Measurements from ENCODE around the gene MRPS30.

MRPS30 gene

DNA sequence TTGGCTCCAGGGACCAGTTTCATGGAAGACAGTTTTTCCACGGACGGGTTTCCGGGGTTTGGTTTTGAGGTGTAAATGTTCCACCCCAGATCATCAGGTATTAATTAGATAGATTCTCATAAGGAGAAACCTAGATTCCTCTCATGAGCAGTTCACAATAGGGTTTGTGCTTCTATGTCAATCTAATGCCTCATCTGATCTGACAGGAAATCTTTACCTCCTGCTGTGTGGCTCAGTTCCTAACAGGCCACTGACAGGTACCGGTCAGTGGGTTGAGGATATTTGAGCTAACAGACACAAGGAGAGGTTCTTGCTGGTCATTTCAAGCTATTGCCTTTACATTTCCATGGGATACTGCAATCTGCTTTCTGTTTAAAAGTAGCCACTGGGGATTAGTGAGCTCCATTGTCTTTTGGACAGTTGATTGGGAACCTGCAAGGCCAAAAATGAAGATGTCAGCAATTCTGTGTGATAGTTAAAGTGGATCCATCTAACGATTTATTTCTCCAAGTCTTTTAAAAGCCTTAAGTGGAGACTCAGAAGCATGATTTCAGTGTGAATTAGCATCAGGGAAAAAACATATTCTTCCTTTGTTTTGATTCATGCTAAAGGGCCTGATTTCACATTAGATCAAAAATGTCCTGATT, 38.6 kb downstream of the MRPS30 start (continued):
- no peak for TF ChIP-seq ZC3H10 (CRISPR knock-in tag; IDR thresholded peaks at IDR 0.05)
- TF ChIP-seq RARB (CRISPR knock-in tag; IDR thresholded peaks at IDR 0.05): no peak
- TF ChIP-seq, protein P1, sequence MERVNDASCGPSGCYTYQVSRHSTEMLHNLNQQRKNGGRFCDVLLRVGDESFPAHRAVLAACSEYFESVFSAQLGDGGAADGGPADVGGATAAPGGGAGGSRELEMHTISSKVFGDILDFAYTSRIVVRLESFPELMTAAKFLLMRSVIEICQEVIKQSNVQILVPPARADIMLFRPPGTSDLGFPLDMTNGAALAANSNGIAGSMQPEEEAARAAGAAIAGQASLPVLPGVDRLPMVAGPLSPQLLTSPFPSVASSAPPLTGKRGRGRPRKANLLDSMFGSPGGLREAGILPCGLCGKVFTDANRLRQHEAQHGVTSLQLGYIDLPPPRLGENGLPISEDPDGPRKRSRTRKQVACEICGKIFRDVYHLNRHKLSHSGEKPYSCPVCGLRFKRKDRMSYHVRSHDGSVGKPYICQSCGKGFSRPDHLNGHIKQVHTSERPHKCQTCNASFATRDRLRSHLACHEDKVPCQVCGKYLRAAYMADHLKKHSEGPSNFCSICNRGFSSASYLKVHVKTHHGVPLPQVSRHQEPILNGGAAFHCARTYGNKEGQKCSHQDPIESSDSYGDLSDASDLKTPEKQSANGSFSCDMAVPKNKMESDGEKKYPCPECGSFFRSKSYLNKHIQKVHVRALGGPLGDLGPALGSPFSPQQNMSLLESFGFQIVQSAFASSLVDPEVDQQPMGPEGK (CRISPR knock-in tag; IDR thresholded peaks at IDR 0.05; ENCODE audit: borderline replicate concordance): no peak
- no peak for TF ChIP-seq BACH2 (CRISPR knock-in tag; IDR thresholded peaks at IDR 0.05; ENCODE audit: borderline replicate concordance)
- no peak for TF ChIP-seq SNAI2 (CRISPR knock-in tag; IDR thresholded peaks at IDR 0.05)
- no peak for TF ChIP-seq ISL1 (CRISPR knock-in tag; IDR thresholded peaks at IDR 0.05)
- TF ChIP-seq CSDC2 (CRISPR knock-in tag; IDR thresholded peaks at IDR 0.05): no peak
- no peak for TF ChIP-seq TOX (CRISPR knock-in tag; IDR thresholded peaks at IDR 0.05; ENCODE audit: borderline replicate concordance)
- TF ChIP-seq PPARA (CRISPR knock-in tag; IDR thresholded peaks at IDR 0.05; ENCODE audit: borderline replicate concordance): no peak

- no peak for TF ChIP-seq OSR1 (CRISPR knock-in tag; IDR thresholded peaks at IDR 0.05)
- TF ChIP-seq, protein P2, sequence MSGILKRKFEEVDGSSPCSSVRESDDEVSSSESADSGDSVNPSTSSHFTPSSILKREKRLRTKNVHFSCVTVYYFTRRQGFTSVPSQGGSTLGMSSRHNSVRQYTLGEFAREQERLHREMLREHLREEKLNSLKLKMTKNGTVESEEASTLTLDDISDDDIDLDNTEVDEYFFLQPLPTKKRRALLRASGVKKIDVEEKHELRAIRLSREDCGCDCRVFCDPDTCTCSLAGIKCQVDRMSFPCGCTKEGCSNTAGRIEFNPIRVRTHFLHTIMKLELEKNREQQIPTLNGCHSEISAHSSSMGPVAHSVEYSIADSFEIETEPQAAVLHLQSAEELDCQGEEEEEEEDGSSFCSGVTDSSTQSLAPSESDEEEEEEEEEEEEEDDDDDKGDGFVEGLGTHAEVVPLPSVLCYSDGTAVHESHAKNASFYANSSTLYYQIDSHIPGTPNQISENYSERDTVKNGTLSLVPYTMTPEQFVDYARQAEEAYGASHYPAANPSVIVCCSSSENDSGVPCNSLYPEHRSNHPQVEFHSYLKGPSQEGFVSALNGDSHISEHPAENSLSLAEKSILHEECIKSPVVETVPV (CRISPR knock-in tag; IDR thresholded peaks at IDR 0.05): no peak
- TF ChIP-seq BACH2 (CRISPR knock-in tag; IDR thresholded peaks at IDR 0.05; ENCODE audit: borderline replicate concordance): no peak
- TF ChIP-seq, protein P1 (CRISPR knock-in tag; IDR thresholded peaks at IDR 0.05; ENCODE audit: borderline replicate concordance): no peak
- no peak for TF ChIP-seq RARB (CRISPR knock-in tag; IDR thresholded peaks at IDR 0.05)
- TF ChIP-seq SNAI2 (CRISPR knock-in tag; IDR thresholded peaks at IDR 0.05): no peak
- no peak for ATAC-seq
Measured at GRCh38 chr5:44860267-44860666, 51.5 kb downstream of the MRPS30 start.

- TF ChIP-seq TOX (CRISPR knock-in tag; IDR thresholded peaks at IDR 0.05; ENCODE audit: borderline replicate concordance) (no peak), TSHZ2 (CRISPR knock-in tag; IDR thresholded peaks at IDR 0.05) (no peak), TCF4 (CRISPR knock-in tag; IDR thresholded peaks at IDR 0.05; ENCODE audit: borderline replicate concordance) (no peak), PPARA (CRISPR knock-in tag; IDR thresholded peaks at IDR 0.05; ENCODE audit: borderline replicate concordance) (no peak), RARB (CRISPR knock-in tag; IDR thresholded peaks at IDR 0.05) (no peak), ZFP3 (CRISPR knock-in tag; IDR thresholded peaks at IDR 0.05) (no peak), OSR1 (CRISPR knock-in tag; IDR thresholded peaks at IDR 0.05) (no peak), ARNTL (CRISPR knock-in tag; IDR thresholded peaks at IDR 0.05; ENCODE audit: borderline replicate concordance, low read depth) (no peak), ZNF565 (CRISPR knock-in tag; conservative IDR thresholded peaks at IDR 0.05; ENCODE audit: low read depth) (no peak), POU6F1 (CRISPR knock-in tag; IDR thresholded peaks at IDR 0.05; ENCODE audit: borderline replicate concordance, low read depth) (no peak), CSDC2 (CRISPR knock-in tag; IDR thresholded peaks at IDR 0.05) (no peak), GLIS3 (CRISPR knock-in tag; IDR thresholded peaks at IDR 0.05) (no peak), ZFP30 (CRISPR knock-in tag; IDR thresholded peaks at IDR 0.05) (no peak), ZNF8 (CRISPR knock-in tag; IDR thresholded peaks at IDR 0.05) (no peak), BACH2 (CRISPR knock-in tag; IDR thresholded peaks at IDR 0.05; ENCODE audit: borderline replicate concordance) (no peak)
- TF ChIP-seq, protein P3, sequence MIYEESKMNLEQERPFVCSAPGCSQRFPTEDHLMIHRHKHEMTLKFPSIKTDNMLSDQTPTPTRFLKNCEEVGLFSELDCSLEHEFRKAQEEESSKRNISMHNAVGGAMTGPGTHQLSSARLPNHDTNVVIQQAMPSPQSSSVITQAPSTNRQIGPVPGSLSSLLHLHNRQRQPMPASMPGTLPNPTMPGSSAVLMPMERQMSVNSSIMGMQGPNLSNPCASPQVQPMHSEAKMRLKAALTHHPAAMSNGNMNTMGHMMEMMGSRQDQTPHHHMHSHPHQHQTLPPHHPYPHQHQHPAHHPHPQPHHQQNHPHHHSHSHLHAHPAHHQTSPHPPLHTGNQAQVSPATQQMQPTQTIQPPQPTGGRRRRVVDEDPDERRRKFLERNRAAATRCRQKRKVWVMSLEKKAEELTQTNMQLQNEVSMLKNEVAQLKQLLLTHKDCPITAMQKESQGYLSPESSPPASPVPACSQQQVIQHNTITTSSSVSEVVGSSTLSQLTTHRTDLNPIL (CRISPR knock-in tag; IDR thresholded peaks at IDR 0.05; ENCODE audit: low read depth): no peak
- TF ChIP-seq, protein P1 (CRISPR knock-in tag; IDR thresholded peaks at IDR 0.05; ENCODE audit: borderline replicate concordance): no peak
- ATAC-seq: no peak
Measured at GRCh38 chr5:44862808-44863207, 54.1 kb downstream of the MRPS30 start.

Measured in SK-N-SH treated with all-trans-retinoic acid at 6 μM for 48 hours (cell line).